KG1 (cell line): ENCODE results near the gene DMRT1.

ENCODE experiments used
- DNase-seq: peaks from one replicate; lab custom pipeline; 2025; lab: John Stamatoyannopoulos, UW

DMRT1 gene

DNA sequence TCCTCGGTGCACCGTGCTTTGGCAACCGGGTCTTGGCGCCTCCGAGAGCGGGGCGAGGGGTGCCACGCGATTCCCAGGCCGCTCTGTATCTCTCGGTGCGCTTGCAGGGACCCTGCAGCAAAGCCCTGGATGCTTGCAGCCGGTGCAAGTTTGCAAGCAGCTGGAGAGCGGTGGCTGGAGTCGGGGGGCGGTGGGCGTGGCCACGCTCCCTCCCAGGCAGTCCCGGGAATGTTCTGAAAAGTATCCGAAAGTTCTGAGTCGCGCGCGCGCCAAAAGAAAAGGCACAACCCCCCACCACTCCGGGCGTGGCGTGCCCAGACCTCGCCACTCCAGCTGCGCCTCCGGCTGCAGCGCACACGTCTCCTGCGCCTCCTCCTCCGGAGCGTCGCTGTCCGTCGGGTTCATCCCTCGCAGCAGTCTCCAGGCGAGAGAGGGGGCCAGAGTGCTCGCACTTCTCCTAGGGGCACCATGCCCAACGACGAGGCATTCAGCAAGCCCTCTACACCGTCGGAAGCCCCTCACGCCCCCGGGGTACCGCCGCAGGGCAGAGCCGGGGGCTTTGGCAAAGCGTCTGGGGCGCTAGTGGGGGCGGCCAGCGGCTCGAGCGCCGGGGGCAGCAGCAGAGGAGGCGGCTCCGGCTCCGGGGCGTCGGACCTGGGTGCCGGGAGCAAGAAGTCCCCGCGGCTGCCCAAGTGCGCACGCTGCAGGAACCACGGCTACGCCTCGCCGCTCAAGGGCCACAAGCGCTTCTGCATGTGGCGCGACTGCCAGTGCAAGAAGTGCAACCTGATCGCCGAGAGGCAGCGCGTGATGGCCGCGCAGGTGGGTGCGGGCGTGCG is at the start of gene DMRT1:
Gene DMRT1 (plus strand): TSS at position 327 of the 839 bp plus-strand sequence. CDS start 142 bp downstream, at position 469.
- DNase-seq: no peak

- DNase-seq: no peak
Observed at GRCh38 chr9:792331-793260, 48.9 kb upstream of the DMRT1 start.

GRCh38 chr9:794386-794785 is 47.1 kb upstream of the DMRT1 start:
- no peak for DNase-seq

DNA sequence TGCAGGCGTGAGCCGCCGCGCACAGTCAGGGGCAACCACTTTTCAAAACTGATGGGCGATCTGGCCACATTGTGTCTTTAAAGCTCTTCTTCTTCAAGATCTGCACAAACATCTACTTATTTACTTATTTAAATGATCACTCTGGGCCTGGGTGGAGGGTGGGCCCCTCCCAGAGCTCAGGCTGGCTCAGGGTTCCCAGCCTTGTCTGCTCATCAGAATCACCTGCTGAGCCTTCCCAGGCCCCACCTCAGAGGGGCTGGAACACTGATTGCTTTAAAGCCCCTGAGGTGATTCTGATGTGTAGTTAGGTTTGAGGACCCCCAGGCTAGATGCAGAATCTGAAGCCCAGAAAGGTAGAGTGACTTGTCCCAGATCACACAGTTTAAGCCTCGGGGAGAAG is 45.6 kb upstream of the DMRT1 start:
- no peak for DNase-seq

- no peak for DNase-seq
Observed at GRCh38 chr9:800591-801150, 40.8 kb upstream of the DMRT1 start.

DNA sequence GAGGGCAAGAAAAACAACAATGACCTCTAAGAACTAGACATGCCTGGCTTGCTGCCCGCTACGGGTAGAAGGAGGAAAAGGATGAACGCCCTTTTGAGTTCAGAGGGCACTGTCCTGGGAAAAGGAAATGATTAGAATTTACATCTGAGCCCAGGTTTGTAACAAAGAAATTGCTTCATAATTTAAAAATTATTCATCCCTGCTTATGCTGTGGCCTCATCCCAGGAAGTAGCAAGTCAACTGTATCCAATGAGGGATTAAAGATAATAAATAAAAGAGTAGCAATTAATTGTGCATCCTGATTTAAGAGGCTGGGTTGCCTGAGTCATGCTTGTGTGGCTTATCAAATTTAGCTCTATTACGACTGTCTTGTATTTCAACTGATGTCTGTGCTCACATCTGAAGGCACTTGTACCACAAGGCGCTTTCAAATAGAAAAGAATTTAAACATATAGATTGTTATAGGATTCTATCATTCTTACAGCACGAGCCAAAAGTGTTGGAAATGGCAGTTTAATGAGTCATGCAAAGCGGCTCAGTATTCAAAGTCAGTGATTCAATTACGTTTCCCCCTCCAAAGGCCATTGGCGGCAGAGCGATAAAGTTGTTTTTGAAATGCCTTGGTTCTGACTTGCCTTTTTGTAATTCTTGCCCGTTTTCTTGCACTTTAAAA is 40.0 kb upstream of the DMRT1 start:
- DNase-seq: no peak

- DNase-seq: no peak
Observed at GRCh38 chr9:804026-804425, 37.5 kb upstream of the DMRT1 start.

GRCh38 chr9:805151-805550 is 36.3 kb upstream of the DMRT1 start:
- no peak for DNase-seq

DNA sequence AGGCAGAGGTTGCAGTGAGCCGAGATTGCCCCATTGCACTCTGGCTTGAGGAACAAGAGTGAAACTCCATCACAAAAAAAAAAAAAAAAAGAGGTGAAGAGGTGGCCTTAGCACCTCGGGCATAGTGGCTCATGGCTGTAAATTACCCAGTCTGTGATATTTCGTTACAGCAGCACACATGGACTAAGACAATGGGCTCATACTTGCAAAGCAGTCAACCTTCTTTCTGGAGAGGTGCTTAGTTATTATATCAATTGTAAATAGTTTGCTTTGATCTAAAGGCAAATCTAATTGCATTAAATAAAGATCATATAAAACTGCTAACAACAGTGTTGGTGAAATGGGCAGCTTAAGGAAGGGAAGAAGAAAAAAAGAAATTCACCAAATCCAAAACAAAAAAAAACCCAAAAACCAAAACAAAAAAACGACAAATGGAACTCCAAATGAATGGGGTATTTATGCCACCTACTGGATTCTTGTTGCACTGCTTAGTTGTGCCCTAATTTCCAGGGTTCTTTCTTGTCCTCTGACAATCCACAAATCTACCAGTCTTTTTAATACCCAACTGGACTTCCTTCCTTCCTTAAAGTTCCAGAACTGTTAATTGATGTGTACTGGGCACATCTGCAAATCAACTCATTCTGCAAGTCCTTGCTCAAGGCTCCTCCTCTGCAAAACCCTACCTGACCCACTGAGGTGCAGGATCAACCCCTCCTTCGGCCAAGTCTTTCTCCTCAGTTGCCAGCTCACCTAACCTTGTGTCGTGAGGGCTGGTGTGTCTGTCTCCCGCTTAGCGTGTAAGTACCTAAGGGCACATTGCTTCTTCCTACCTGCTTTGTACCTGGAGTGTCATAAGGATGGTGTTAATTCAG is 35.0 kb upstream of the DMRT1 start:
- peak; percentile 44 for DNase-seq

DNA sequence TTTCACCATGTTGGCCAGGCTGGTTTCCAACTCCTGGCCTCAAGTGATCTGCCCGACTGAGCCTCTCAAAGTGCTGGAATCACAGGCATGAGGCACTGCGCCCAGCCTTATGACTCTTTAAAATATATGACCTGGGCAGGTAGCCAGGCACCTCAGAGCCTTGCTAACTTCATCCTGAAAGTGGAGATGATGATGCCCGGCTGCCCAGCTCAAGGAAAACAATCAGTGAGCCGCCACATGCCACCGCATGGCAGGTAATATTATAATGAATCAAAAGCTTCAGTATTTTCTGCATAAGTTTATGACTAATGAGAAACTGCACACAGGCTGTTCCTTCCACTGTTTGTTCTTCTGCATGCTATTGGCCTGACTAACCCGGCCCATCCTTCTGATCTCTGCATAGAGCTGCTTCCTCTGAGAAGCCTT is 30.4 kb upstream of the DMRT1 start:
- DNase-seq: no peak

GRCh38 chr9:818958-819357 is 22.5 kb upstream of the DMRT1 start:
- DNase-seq: no peak

DNA sequence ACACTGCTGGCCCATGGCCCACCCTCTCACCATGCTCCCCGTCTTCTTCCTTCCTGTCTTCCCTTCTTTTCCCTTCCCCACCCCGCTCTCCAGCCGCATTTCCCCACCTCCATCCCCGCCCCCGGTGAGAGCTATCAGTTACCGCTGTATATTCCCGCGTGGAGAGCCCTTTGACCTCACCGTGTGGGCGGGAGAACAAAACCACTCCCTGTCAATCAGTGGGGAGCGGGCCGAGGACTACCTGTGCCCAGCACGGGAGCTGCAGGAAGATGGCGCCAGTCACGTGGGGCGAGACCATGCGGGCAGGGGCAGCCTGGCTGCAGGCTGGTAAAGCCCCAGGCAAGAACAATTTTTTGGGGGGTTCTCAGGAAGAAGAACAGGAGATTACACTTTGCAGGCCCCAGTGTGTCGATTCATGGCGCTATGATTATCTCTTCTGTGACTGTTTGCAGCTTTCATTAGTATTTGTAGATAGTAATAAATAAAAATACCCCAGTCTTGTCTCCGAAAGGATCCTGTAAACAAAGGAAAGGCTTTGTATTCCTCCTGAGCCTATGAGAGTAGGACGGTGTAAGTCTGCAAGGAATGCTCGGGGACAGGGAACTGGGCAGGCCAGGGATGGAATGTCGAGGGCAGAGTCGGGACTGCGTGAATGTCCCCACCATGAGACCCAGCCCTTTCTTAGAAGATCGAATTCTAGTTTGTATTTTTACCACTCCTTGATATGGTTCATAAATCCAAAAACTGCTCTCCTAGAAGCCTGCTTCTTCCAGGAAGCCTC is 14.8 kb upstream of the DMRT1 start:
- DNase-seq: no peak

- DNase-seq: no peak
Observed at GRCh38 chr9:840343-840742, 1.2 kb upstream of the DMRT1 start.

DNA sequence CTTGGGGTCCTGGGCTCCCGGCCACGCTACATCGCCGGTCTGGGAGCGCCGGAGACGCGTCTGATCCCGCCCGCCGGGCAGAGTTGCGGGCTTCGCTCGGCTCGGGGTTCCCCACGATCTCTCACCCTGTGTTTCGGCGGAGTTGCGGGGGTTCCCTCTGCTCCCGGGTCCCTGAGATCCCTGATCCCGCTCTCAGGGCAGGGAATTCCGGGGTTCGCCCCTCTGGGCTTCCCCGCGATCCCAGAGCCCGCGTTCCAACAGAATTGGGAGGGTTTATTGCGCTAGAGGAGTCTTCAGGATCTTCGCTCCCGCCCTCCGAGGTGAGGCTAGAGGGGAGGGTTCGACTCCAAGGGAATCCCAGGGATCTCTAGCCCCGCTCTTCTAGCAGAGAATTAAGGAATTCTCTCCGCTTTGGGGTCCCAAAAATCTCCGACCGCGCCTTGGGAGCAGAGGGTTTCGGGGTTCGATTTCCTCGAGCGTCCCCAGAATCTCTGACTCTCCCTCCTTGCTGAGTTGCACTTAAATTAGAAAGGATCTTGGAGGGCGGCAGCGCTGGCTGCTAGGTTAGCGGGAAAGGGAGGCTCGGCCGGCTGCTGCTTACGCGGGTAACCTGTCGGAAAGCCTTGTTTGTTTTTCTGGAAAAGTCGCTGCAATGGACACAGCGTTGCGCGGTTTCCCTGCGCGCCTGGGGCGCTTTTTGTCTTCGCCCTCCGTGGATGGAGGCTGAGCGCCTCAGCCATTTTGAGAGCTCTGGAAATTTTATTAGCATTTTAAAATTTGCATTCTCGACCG is 1.3 kb downstream of the DMRT1 start:
- no peak for DNase-seq

DNA sequence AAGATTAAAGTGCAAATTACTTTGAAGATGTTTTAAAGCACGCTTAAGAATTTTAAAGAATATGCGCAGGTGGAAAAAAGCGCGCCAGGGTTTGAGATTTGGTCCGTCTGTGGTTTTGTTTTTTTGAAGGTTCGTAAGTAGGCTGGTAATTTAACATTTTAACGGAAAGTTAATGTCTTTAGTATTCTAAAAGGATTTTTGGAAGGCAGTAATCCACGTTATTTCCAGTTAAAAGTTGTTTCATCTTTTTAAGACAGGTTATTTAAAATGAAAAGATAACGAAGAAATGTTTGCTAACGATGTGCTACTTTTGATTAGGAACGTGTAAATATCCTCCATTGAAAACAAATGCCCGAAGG is 1.9 kb downstream of the DMRT1 start:
- DNase-seq: no peak

DNA sequence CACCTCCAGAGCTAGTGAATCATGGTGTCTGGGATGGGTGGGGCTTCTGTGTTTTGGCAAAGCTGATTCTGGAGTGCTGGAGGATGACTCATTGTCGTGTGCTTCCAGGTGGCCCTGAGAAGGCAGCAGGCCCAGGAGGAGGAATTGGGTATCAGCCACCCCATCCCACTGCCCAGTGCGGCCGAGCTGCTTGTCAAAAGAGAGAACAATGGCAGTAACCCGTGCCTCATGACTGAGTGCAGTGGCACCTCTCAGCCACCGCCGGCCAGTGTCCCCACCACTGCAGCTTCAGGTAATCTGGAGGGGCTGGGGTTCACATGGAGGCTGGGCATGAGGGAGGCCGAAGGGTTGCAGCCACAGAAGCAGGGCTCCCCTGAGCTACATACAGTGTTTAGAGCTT is 5.4 kb downstream of the DMRT1 start:
- no peak for DNase-seq

- no peak for DNase-seq
Observed at GRCh38 chr9:847505-847904, 6.0 kb downstream of the DMRT1 start.

DNA sequence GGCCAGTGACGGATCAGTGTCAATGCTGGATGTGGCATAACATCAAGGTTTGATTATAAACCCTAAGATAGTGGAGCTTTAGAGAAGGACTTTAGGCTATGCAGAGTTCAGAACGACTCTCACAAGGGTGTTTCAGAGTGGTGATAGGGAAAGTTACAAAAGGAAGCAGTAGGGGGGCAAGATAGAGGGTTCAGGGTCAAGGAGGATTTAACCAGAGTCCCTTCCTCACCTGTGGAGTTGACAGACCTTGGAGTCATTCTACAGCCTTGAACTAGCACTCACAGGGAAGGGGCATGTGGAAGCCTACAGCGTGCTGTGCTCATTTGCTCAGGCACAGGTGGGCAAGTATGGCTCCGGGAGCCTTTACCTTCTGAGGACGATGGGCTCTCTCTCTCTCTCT is 7.9 kb downstream of the DMRT1 start:
- no peak for DNase-seq

- no peak for DNase-seq
Observed at GRCh38 chr9:852539-852938, 11.0 kb downstream of the DMRT1 start.

GRCh38 chr9:859251-859650 is 17.8 kb downstream of the DMRT1 start:
- no peak for DNase-seq
